Measurements from ENCODE around the gene SEL1L. TPM values are rescaled to one million over a fixed set of nuclear protein-coding genes. Genes with fewer than 3 reads are reported as not detected.

SEL1L gene
- 43.3 and 59.3 TPM in 2 replicates for total RNA-seq

GRCh38 chr14:81533536-81534343 lies at the start of gene SEL1L:
Gene SEL1L (minus strand): TSS chr14:81533853. CDS start chr14:81533744, 109 bp downstream.

Other genes starting within 250 kb of the SEL1L start
- 0.51 TPM in 1 of 2 replicates, not detected in the other for gene STON2, start 133.5 kb downstream of the SEL1L start, total RNA-seq

Data from pericardium fibroblast (primary cell).